ENCODE results near the gene CAPN15. TPM values are rescaled to one million over a fixed set of nuclear protein-coding genes. Genes with fewer than 3 reads are reported as not detected.
A peak's percentile ranks its signal among the peaks of the same experiment; 100 is the strongest.

Gene CAPN15
- total RNA-seq, 1 experiment from 2014 or later, result 87.5 TPM

- no peaks in the 10 kb centered on the region; the same call in 1 of the 2 replicates for H3K36me3 ChIP-seq (replicated peaks; ENCODE audit: control insufficient read depth, insufficient read depth, low read length)
- no peak for DNase-seq
- no peak overlapping the region for H3K4me3 ChIP-seq (ENCODE audit: insufficient read depth, low read depth, low read length)
- no peaks in the 10 kb centered on the region for H3K27me3 ChIP-seq (ENCODE audit: control insufficient read depth, insufficient read depth, low read length)
These were observed 12.5 kb downstream of the CAPN15 start for GRCh38 chr16:539901-540530.

GRCh38 chr16:540645-541340 lies 13.3 kb downstream of the CAPN15 start:
- no peaks in the 10 kb centered on the region; the same call in 1 of the 2 replicates for H3K36me3 ChIP-seq (replicated peaks; ENCODE audit: control insufficient read depth, insufficient read depth, low read length)
- H3K4me3 ChIP-seq (ENCODE audit: insufficient read depth, low read depth, low read length), result no peak overlapping the region
- DNase-seq, result no peak
- no peaks in the 10 kb centered on the region for H3K27me3 ChIP-seq (ENCODE audit: control insufficient read depth, insufficient read depth, low read length)

GRCh38 chr16:543301-544164 lies 16.0 kb downstream of the CAPN15 start:
- Histone ChIP-seq H3K36me3 (replicated peaks; ENCODE audit: control insufficient read depth, insufficient read depth, low read length) (no peaks in the 10 kb centered on the region), H3K27me3 (ENCODE audit: control insufficient read depth, insufficient read depth, low read length) (no peaks in the 10 kb centered on the region), H3K4me3 (ENCODE audit: insufficient read depth, low read depth, low read length) (no peak overlapping the region)
- peak; percentile 71 for DNase-seq

GRCh38 chr16:544517-544916 lies 17.0 kb downstream of the CAPN15 start:
- H3K36me3 ChIP-seq (replicated peaks; ENCODE audit: control insufficient read depth, insufficient read depth, low read length), result no peaks in the 10 kb centered on the region
- DNase-seq, result no peak
- H3K27me3 ChIP-seq (ENCODE audit: control insufficient read depth, insufficient read depth, low read length), result no peaks in the 10 kb centered on the region
- H3K4me3 ChIP-seq (ENCODE audit: insufficient read depth, low read depth, low read length), result no peak overlapping the region

- H3K36me3 ChIP-seq (replicated peaks; ENCODE audit: control insufficient read depth, insufficient read depth, low read length), result no peaks in the 10 kb centered on the region
- no peaks in the 10 kb centered on the region for H3K27me3 ChIP-seq (ENCODE audit: control insufficient read depth, insufficient read depth, low read length)
- no peak overlapping the region for H3K4me3 ChIP-seq (ENCODE audit: insufficient read depth, low read depth, low read length)
- DNase-seq, result peak; percentile 93
These were observed 19.6 kb downstream of the CAPN15 start for GRCh38 chr16:546909-547770.

GRCh38 chr16:548586-548985 lies 21.1 kb downstream of the CAPN15 start:
- no peaks in the 10 kb centered on the region for H3K27me3 ChIP-seq (ENCODE audit: control insufficient read depth, insufficient read depth, low read length)
- DNase-seq, result no peak
- H3K4me3 ChIP-seq (ENCODE audit: insufficient read depth, low read depth, low read length), result no peak overlapping the region

GRCh38 chr16:549544-550263 lies 22.2 kb downstream of the CAPN15 start:
- Histone ChIP-seq H3K36me3 (replicated peaks; ENCODE audit: control insufficient read depth, insufficient read depth, low read length) (no peaks in the 10 kb centered on the region), H3K4me3 (ENCODE audit: insufficient read depth, low read depth, low read length) (no peak overlapping the region), H3K27me3 (ENCODE audit: control insufficient read depth, insufficient read depth, low read length) (no peaks in the 10 kb centered on the region)
- peak; percentile 94 for DNase-seq

More at GRCh38 chr16:548586-548985, 21.1 kb downstream of the CAPN15 start:
- no peaks in the 10 kb centered on the region for H3K36me3 ChIP-seq (replicated peaks; ENCODE audit: control insufficient read depth, insufficient read depth, low read length)

GRCh38 chr16:551210-551609 lies 23.7 kb downstream of the CAPN15 start:
- DNase-seq, result no peak
- Histone ChIP-seq H3K27me3 (ENCODE audit: control insufficient read depth, insufficient read depth, low read length) (no peaks in the 10 kb centered on the region), H3K36me3 (replicated peaks; ENCODE audit: control insufficient read depth, insufficient read depth, low read length) (no peaks in the 10 kb centered on the region), H3K4me3 (ENCODE audit: insufficient read depth, low read depth, low read length) (no peak overlapping the region)

GRCh38 chr16:552171-552570 lies 24.7 kb downstream of the CAPN15 start:
- no peaks in the 10 kb centered on the region for H3K27me3 ChIP-seq (ENCODE audit: control insufficient read depth, insufficient read depth, low read length)
- no peak overlapping the region for H3K4me3 ChIP-seq (ENCODE audit: insufficient read depth, low read depth, low read length)
- H3K36me3 ChIP-seq (replicated peaks; ENCODE audit: control insufficient read depth, insufficient read depth, low read length), result no peaks in the 10 kb centered on the region
- DNase-seq, result no peak

GRCh38 chr16:553601-554296 lies 26.2 kb downstream of the CAPN15 start:
- Histone ChIP-seq H3K36me3 (replicated peaks; ENCODE audit: control insufficient read depth, insufficient read depth, low read length) (no peaks in the 10 kb centered on the region), H3K4me3 (ENCODE audit: insufficient read depth, low read depth, low read length) (no peak overlapping the region), H3K27me3 (ENCODE audit: control insufficient read depth, insufficient read depth, low read length) (peaks cover under 1% of the 10 kb centered on the region; the same call in 1 of the 2 replicates)
- DNase-seq, result no peak

- no peak for DNase-seq
- H3K27me3 ChIP-seq (ENCODE audit: control insufficient read depth, insufficient read depth, low read length), result peaks cover 6% of the 10 kb centered on the region
- H3K4me3 ChIP-seq (ENCODE audit: insufficient read depth, low read depth, low read length), result no peak overlapping the region
- no peaks in the 10 kb centered on the region for H3K36me3 ChIP-seq (replicated peaks; ENCODE audit: control insufficient read depth, insufficient read depth, low read length)
These were observed 26.7 kb downstream of the CAPN15 start for GRCh38 chr16:554297-554621.

GRCh38 chr16:554640-555365 lies 27.3 kb downstream of the CAPN15 start:
- Histone ChIP-seq H3K36me3 (replicated peaks; ENCODE audit: control insufficient read depth, insufficient read depth, low read length) (no peaks in the 10 kb centered on the region), H3K4me3 (ENCODE audit: insufficient read depth, low read depth, low read length) (no peak overlapping the region), H3K27me3 (ENCODE audit: control insufficient read depth, insufficient read depth, low read length) (peaks cover 11% of the 10 kb centered on the region)
- peak; percentile 76 for DNase-seq

Data from H7 (cell line).